GM18873 (cell line): ENCODE data around the gene ABHD16B.

ENCODE experiments used
- ATAC-seq: cut with Tn5 transposase; IDR thresholded peaks from one replicate; pipeline ENCODE4 v1.9.1; 2021; ENCODE audit warnings: mild to moderate bottlenecking, moderate library complexity, moderate number of reproducible peaks; ENCODE audit not compliant: unreplicated experiment, low FRiP score

ABHD16B gene

GRCh38 chr20:63892402-63892801 lies 31.1 kb downstream of the ABHD16B start:
- ATAC-seq = no peak

- no peak for ATAC-seq
Observed at GRCh38 chr20:63893999-63894357, 32.7 kb downstream of the ABHD16B start.

- ATAC-seq = peak; percentile 70
Observed at GRCh38 chr20:63894358-63895201, 33.3 kb downstream of the ABHD16B start, which contains the start of gene DNAJC5. TSS of gene DNAJC5 (plus strand) at chr20:63895126. CDS start at chr20:63928346, 33,220 bp downstream.

- no peak for ATAC-seq
Observed at GRCh38 chr20:63895202-63895951, 34.1 kb downstream of the ABHD16B start.

GRCh38 chr20:63895952-63896263 lies 34.6 kb downstream of the ABHD16B start:
- no peak for ATAC-seq

GRCh38 chr20:63896264-63897105 lies 35.2 kb downstream of the ABHD16B start:
- ATAC-seq = no peak

- ATAC-seq = no peak
Observed at GRCh38 chr20:63897978-63898561, 36.8 kb downstream of the ABHD16B start.

- ATAC-seq = no peak
Observed at GRCh38 chr20:63898882-63899558, 37.7 kb downstream of the ABHD16B start.

- ATAC-seq = no peak
Observed at GRCh38 chr20:63900413-63900812, 39.1 kb downstream of the ABHD16B start.

GRCh38 chr20:63903796-63904561 lies 42.7 kb downstream of the ABHD16B start:
- ATAC-seq = no peak

GRCh38 chr20:63908008-63908682 lies 46.8 kb downstream of the ABHD16B start:
- no peak for ATAC-seq

GRCh38 chr20:63911176-63911575 lies 49.9 kb downstream of the ABHD16B start:
- ATAC-seq = no peak
